HG02852 (cell line): ENCODE results near the gene SEZ6L.

Source experiments
- ATAC-seq: cut with Tn5 transposase; IDR thresholded peaks from one replicate; pipeline ENCODE4 v1.9.1; 2021; ENCODE audit warnings: mild to moderate bottlenecking, moderate library complexity; ENCODE audit not compliant: unreplicated experiment

The SEZ6L gene

DNA sequence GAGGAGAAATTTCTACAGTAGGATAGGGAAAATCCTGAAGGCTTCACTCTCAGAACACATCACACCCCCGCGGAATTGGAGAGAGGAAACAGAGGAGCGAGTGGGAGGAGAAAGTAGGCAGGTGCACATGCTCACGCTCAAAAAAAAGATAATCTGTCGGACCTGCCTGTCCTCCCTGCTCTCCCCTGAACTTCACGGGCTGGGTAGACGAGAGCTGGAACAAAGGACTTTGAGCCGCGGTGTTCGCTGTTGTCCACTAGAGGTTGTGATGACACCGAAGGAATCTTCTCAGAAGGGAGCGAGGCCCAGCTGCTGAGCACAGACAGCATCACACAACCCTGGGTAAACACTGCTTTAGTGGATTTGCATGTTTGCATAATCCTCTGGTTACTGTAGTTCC is 5.0 kb downstream of the SEZ6L start:
- ATAC-seq: no peak

DNA sequence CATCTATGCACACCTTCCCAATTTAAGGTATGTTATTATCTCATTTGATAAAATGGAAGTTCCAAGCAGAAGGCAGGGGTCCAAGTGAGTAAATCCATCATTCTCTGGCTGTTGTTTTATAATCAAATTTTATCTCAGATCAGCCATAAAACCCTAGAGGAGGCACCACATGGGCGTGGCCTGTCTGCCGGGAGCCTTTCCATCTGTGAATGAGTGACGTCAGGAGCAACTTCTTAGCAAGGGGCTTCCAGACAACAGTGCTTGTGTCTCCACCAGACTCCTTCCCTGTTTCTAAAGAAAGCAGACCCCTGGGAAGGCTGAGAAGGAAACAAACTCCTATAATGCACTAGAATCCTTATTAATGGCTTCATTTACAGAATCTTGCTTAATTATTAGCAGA is 13.5 kb downstream of the SEZ6L start:
- ATAC-seq: no peak

GRCh38 chr22:26185190-26185589 is 15.9 kb downstream of the SEZ6L start:
- ATAC-seq: no peak

- no peak for ATAC-seq
Measured at GRCh38 chr22:26188341-26188740, 19.1 kb downstream of the SEZ6L start.

GRCh38 chr22:26194313-26194712 is 25.1 kb downstream of the SEZ6L start:
- no peak for ATAC-seq

DNA sequence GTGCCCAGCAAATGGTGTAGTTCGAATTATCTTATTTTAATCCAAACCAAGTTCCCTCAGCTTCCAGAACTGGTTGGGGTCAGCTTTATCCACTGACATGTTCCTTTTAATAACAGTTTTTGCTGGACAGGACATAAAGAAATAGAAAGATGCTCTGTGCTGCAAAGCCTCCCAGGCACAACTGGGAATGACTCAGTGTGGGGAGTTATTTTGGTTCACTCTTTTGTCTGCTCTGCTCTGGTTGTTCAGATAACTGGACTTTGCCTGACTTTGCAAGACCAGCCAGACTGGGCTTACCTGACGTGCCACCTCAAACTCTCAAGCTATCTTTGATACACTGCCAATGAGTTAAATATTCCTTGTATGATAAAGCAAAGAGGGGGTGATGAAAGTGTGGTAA is 25.6 kb downstream of the SEZ6L start:
- ATAC-seq: no peak

DNA sequence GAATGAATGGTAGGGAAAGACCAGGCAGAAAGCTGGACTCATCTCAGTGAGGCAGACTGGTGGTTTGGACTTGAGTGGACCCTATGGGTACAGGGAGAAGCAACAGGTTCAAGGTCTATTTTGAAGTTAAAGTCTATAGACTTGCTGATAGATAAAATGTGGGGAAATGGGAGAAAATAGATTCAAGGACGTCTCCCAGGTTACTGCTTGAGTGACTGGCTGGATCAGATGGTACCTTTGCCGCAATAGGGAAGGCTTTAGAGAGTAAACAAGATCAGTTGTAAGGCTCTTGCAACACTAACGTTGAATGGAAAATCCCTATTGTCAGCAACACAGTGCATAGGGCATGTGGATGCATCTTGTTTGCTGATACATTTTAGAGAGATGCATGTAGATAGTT is 27.4 kb downstream of the SEZ6L start:
- ATAC-seq: no peak

DNA sequence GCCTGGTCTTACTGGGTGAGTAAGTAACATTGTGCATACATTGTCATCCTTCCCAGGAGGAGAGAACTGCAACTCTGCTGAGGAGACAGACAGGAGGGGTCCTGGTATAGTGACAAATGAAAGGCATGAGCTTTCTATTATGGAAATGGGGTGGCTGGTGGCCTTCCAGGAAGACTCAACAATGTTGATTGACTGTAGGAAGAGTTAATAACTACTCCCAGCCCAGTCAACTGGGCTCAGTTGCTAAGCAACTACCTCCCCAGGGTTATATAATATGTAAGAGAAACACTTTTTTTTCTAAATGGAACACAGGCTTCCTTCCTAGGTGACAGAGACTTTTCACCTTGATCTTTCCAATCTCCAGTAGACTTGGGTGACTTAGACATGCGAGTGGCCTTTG is 28.2 kb downstream of the SEZ6L start:
- ATAC-seq: no peak

- ATAC-seq: no peak
Measured at GRCh38 chr22:26199665-26200064, 30.4 kb downstream of the SEZ6L start.

DNA sequence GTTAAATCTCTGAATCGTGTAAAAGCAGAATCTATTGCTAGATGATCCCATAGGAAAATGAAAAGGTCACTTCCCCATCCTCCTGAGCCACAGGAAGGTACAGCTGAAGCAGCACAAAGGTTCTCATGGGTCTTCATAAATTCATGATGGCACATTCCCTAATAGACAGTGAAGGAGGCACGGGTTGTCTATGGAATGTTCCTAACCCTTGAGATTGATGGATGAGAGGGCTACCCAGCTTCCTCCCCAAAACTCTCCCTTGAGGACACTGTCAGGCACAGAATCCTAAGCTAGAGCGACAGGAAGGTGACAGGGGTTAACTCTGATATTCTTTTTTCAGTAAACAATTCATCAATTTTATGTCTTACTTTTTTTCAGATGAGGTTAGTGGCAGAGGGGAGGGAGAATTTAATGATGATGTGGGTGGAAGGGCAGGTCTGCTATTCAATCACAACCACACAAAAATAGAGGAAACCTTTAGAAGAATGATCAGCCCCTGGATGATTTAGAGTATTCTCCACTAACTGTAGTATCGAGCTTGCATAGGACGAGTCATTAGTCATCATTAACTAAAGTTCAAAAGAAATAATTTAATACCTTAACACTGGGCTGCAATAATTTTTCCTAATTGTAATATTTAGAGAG is 33.1 kb downstream of the SEZ6L start:
- ATAC-seq: no peak

DNA sequence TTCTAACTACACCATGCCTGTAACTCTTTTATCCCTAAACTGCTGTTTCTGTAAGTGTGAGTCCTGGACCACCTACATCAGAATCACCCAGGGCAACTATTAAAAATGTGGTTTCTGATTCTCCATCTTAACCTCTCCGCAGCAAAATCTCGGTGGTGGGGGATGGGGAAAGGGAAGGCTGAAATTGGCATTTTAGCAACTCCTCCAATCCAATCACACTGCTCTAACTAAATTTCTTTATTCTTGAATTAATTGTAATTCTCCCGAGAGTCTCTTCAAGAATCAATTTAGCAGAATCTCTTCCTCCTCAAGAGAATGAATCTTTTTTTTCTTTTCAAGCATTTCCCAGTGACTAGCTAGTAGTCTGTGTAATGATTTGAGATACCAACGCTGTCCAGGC is 36.2 kb downstream of the SEZ6L start:
- ATAC-seq: no peak

DNA sequence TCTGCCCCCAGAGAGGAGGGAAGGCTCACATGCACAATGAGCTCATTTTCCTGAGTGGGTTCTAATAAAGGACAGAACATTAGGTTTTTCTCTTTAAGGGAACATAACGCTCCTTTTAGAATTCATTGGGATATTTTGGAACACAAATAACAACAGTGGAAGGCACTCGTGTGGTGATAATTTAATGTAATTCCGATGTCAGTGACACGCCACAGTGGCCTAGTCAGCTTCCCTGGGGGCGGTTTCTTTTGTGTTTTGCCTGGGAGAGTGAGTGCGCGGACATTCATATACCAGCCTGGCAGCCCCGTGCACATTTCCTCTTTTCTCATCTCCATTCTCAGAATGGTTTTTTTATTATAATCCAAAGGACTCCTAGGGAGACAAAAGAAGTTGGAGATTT is 41.1 kb downstream of the SEZ6L start:
- no peak for ATAC-seq

DNA sequence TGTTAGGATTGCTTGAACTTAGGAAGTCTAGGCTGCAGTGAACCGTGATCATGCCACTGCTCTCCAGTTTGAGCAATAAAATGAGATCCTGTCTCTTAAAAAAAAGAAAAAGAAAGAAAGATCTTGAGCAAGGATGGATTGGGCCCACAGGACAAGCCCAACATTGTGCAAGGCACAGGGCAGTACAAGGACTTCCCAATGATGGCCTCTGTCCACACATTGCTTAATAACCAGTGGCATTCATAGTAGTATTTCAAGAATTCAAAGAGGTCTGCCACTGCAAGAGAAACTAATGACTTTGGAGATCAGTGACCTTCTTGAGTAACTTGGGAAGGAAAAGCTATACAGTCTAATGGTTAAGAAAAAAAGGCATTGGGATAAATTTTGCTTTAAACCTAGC is 44.6 kb downstream of the SEZ6L start:
- no peak for ATAC-seq

DNA sequence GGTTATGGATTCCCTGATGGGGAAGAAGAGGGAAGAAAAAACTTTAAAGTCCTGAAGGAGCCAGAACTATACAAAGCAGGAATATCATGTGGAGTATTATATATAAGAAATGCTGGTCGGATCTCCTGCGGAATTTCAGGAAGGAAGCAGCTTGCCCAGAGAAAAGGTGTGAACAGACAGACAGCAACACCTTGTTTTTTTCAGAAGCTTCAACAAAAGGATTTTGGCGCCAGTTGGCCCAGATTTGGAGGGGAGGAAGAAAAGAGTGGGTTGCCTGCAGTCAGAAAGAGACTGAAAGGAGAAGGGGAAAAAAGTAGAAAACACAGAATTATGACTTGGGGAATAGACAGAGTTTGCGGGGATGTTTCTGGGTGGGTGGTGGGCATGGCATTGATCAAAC is 45.2 kb downstream of the SEZ6L start:
- ATAC-seq: no peak

DNA sequence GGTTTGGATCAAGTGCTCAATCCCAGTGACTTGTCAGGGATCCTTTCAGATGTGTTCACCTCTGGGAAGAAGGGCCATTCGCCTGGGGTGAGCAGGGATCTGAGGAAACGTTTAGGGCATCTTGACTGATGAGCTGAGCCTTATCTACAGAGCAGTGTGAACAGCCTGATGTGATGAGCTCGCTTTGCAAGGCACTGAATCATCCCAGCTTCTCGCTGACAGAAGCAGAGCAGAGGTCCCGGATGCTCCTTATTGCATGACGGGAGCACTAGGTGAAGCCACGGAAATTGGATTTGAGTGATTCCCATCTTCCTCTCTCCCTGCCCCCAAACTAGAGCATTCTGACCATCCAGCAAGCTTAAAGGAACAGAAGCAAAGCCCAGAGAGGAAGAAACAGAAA is 46.5 kb downstream of the SEZ6L start:
- no peak for ATAC-seq

DNA sequence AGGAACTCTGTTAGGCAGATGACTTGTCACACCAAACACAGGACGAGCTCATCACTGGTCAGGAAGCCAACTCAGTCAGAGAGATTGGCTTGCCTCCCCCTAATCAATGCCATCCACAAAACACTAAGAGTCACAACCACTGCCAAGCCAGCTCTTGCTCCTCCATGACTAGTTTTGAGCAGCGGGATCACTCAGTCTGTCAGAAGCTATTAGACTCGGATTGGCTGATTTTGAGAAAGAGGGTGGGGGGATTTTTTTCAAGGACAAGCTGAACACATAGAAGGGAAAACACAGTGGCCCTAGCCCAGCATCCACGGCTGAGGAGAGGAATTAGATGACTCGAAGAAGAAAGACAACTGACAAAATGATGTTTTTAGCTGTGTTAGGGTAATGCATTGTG is 55.9 kb downstream of the SEZ6L start:
- no peak for ATAC-seq

- ATAC-seq: no peak
Measured at GRCh38 chr22:26226538-26227297, 57.5 kb downstream of the SEZ6L start.

- no peak for ATAC-seq
Measured at GRCh38 chr22:26229910-26230309, 60.6 kb downstream of the SEZ6L start.

GRCh38 chr22:26234296-26234695 is 65.0 kb downstream of the SEZ6L start:
- no peak for ATAC-seq

GRCh38 chr22:26235792-26236487 is 66.7 kb downstream of the SEZ6L start:
- ATAC-seq: no peak

DNA sequence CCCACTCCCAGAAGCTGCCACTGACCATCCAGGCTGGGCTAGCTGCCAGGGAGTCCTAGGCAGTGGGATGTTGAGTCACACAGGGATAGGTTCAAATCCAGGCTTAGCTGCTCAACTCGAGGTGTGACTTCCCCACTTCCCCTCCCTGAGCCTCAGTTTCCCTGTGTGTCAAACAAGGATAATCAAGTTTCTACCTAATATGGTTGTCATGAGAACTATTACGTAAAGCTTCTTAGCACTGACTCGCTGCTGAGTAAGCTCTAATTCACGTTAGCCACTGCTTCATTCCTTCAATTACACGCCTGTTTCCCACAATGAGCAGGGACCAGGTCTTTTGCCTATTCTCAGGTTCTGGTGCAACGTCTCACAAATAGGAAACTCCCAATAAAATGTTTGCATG is 67.7 kb downstream of the SEZ6L start:
- ATAC-seq: no peak

DNA sequence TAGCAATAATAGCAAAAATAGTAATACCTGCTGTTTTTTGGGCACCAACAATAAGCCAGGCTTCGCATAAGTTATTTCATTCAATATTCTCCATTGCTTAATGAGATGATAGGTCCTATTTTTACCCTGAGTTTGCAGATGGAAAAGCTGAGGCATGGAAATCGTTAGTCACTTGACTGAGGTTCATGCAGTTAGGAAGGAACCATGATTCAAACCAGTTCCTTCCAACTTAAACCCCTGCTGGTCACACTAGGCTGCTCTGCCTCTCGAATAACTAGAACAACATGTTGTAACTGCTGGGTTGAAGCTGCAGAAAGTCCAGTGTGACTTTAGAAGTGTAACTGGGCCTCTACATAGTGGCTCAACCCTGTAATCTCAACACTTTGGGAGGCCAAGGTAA is 69.3 kb downstream of the SEZ6L start:
- no peak for ATAC-seq
